ENCODE measurements around the gene IL12RB1. TPM values are rescaled to one million over a fixed set of nuclear protein-coding genes. Genes with fewer than 3 reads are reported as not detected.

Gene IL12RB1
- total RNA-seq, 4 donors from 2014 or later = 0.30 to 0.87 TPM; not detected in 2

- Histone ChIP-seq H3K27ac (no peak overlapping the region), H3K27me3 (no peaks in the 10 kb centered on the region), H3K36me3 (peaks cover 55% of the 10 kb centered on the region), H3K4me1 (no peaks in the 10 kb centered on the region), H3K4me3 (no peak overlapping the region), H3K9me3 (no peaks in the 10 kb centered on the region)
- WGBS = 90% methylated on average over 12 of the region's 12 CpGs
- DNase-seq (ENCODE audit: low spot score in 2 of 2) = no peak
- TF ChIP-seq POLR2A (IDR thresholded peaks at IDR 0.05) (no peak), CTCF (IDR thresholded peaks at IDR 0.05) (no peak), POLR2AphosphoS5 (IDR thresholded peaks at IDR 0.05) (no peak), EP300 (IDR thresholded peaks at IDR 0.05) (no peak)
Observed at GRCh38 chr19:18128805-18129204, 42.1 kb upstream of the IL12RB1 start.

- no peak for DNase-seq (ENCODE audit: low spot score in 2 of 2)
- Histone ChIP-seq H3K27ac (no peak overlapping the region), H3K9me3 (no peaks in the 10 kb centered on the region), H3K4me1 (no peaks in the 10 kb centered on the region), H3K4me3 (no peak overlapping the region), H3K36me3 (peaks cover 60% of the 10 kb centered on the region), H3K27me3 (no peaks in the 10 kb centered on the region)
- TF ChIP-seq POLR2A (IDR thresholded peaks at IDR 0.05) = no peak
- no peak for TF ChIP-seq POLR2AphosphoS5 (IDR thresholded peaks at IDR 0.05)
- TF ChIP-seq CTCF (IDR thresholded peaks at IDR 0.05) = no peak
- TF ChIP-seq EP300 (IDR thresholded peaks at IDR 0.05) = no peak
- 90% methylated on average over 2 of the region's 3 CpGs for WGBS
Observed at GRCh38 chr19:18128044-18128443, 41.3 kb upstream of the IL12RB1 start.

GRCh38 chr19:18126097-18126496 is 39.4 kb upstream of the IL12RB1 start:
- H3K4me3 ChIP-seq = no peak overlapping the region
- TF ChIP-seq EP300 (IDR thresholded peaks at IDR 0.05) (no peak), CTCF (IDR thresholded peaks at IDR 0.05) (no peak), POLR2A (IDR thresholded peaks at IDR 0.05) (no peak), POLR2AphosphoS5 (IDR thresholded peaks at IDR 0.05) (no peak)
- no peak for DNase-seq (ENCODE audit: low spot score in 2 of 2)
- H3K27me3 ChIP-seq = no peaks in the 10 kb centered on the region
- H3K36me3 ChIP-seq = peaks cover 46% of the 10 kb centered on the region
- H3K9me3 ChIP-seq = no peaks in the 10 kb centered on the region
- no peaks in the 10 kb centered on the region for H3K4me1 ChIP-seq
- H3K27ac ChIP-seq = no peak overlapping the region
- WGBS = 91% methylated on average over 2 of the region's 2 CpGs

- H3K9me3 ChIP-seq = no peaks in the 10 kb centered on the region
- no peak overlapping the region for H3K4me3 ChIP-seq
- no peak for TF ChIP-seq POLR2AphosphoS5 (IDR thresholded peaks at IDR 0.05)
- no peak for TF ChIP-seq CTCF (IDR thresholded peaks at IDR 0.05)
- no peak for TF ChIP-seq POLR2A (IDR thresholded peaks at IDR 0.05)
- TF ChIP-seq EP300 (IDR thresholded peaks at IDR 0.05) = no peak
- WGBS = 87% methylated on average over 22 of the region's 26 CpGs
- H3K27me3 ChIP-seq = no peaks in the 10 kb centered on the region
- H3K4me1 ChIP-seq = peaks cover 14% of the 10 kb centered on the region
- no peak overlapping the region for H3K27ac ChIP-seq
- H3K36me3 ChIP-seq = peaks cover 30% of the 10 kb centered on the region
- no peak for DNase-seq (ENCODE audit: low spot score in 2 of 2)
Observed at GRCh38 chr19:18123819-18124218, 37.1 kb upstream of the IL12RB1 start.

- TF ChIP-seq POLR2A (IDR thresholded peaks at IDR 0.05) (no peak), EP300 (IDR thresholded peaks at IDR 0.05) (no peak), CTCF (IDR thresholded peaks at IDR 0.05) (no peak), POLR2AphosphoS5 (IDR thresholded peaks at IDR 0.05) (no peak)
- peaks cover 21% of the 10 kb centered on the region for H3K4me1 ChIP-seq
- no peaks in the 10 kb centered on the region for H3K9me3 ChIP-seq
- no peak overlapping the region for H3K27ac ChIP-seq
- no peaks in the 10 kb centered on the region for H3K27me3 ChIP-seq
- 83% methylated on average over 27 of the region's 27 CpGs for WGBS
- no peak for DNase-seq (ENCODE audit: low spot score in 2 of 2)
- no peak overlapping the region for H3K4me3 ChIP-seq
- peaks cover 23% of the 10 kb centered on the region for H3K36me3 ChIP-seq
Observed at GRCh38 chr19:18122860-18123795, 36.4 kb upstream of the IL12RB1 start.
